ENCODE measurements around the gene TPSB2.

DNA sequence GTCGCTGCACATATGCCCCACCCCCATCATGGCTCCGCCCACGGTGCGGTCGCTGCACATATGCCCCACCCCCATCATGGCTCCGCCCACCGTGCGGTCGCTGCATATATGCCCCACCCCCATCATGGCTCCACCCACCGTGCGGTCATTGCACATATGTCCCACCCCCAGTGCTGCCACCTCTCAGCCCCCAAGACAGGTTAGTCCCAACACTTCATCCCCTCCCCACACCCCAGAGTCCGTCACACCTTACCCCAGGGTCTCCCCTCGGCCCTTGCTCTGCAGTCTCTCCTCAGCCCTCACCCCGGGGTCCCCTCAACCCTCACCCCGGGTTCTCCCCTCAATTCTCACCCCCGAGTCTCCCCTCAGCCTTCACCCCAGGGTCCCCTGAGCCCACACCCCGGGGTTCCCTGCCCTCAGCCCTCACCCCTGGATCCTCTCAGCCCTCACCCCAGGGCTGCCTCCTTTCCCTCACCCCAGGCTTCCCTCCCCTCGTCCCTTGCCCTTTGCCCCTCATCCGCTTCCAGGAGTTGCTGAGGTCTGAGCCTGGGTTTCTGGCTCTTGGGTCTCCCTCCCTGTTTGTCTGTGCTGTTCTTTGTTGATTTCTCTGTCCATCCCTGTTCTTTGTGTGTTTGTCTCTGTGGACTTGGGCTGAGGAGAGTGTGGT is 30.5 kb downstream of the TPSB2 start:
- no peak for TF ChIP-seq GATA2 (IDR thresholded peaks at IDR 0.05; ENCODE audit: low read depth, low read length)
- TF ChIP-seq GATA3 (IDR thresholded peaks at IDR 0.05; ENCODE audit: low read depth, low read length): no peak

Measured in SH-SY5Y (cell line).